ENCODE results near the gene TIE1.

Gene TIE1

GRCh38 chr1:43293896-43294760 is 6.7 kb upstream of the TIE1 start:
- no peak for DNase-seq

DNA sequence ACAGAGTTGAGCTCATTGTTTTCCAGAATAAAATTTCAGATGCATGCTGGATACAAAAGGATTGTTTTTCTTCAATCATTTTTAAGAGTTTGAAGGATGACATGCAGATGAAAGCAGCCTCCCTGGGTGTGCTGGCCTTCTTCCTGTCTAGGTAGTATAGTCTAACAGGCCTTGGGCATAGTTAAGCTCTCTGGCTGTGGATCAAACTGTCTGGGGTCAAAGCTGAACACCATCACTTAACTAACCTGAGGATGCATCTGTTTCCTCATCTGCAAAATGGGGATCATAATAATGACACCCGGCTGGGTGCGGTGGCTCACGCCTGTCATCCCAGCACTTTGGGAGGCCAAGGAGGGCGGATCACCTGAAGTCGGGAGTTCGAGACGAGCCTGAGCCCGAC is 6.0 kb upstream of the TIE1 start:
- DNase-seq, result no peak

DNA sequence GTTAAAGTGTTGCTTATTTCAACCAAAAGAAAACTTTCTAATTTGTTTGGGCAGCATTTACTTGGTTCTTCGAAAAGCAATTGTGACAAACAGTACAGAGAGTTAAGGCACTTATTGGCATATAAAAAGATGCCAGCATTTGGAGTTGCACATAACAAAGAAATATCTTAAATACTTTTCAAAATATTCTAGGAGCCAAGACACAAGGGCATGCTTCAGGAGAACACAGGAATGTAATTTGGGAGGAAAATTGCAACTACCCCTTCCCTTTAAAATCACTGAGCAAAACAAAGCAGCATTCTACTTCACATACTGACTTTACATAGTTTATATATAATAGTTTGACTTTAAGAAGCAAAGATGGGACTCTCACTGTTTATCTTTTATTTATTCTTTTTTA is 4.6 kb upstream of the TIE1 start:
- DNase-seq, result no peak

DNA sequence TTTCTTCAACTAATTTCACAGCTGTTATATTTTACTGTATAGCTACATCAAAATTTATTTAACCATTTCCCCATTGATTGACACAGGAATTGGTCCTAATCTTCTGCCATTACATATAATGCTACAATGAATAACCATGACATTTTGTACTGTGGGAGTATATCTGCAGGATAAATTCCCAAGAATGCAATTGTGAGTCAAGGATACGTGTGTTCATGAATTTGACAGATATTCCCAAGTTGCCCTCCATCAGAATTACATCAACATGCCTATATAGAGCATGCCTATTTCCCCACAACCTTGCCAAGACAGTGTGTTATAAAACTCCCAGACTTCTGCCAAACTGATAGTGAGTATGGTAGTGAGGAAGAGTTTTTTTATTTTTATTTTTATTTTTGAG is 2.7 kb upstream of the TIE1 start:
- no peak for DNase-seq

DNA sequence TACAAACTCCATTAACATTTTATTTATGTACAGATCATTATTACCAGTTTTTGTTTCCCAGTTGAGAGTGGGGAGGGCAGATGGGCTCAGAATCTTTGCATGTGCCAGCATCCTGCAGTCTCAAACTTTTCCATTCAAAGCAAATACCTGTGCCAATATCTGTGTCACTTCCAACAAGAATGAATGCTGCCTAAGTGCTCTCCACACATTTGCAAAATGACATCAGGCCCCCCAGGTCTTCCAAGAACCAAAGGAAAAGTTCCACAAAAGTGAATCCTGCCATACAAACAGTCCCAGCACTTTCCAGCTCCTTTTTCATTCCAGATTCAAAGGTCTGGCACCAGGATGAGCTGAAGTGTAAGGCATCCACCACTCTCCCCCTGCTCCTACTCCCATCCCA is 1.7 kb upstream of the TIE1 start:
- DNase-seq, result no peak

DNA sequence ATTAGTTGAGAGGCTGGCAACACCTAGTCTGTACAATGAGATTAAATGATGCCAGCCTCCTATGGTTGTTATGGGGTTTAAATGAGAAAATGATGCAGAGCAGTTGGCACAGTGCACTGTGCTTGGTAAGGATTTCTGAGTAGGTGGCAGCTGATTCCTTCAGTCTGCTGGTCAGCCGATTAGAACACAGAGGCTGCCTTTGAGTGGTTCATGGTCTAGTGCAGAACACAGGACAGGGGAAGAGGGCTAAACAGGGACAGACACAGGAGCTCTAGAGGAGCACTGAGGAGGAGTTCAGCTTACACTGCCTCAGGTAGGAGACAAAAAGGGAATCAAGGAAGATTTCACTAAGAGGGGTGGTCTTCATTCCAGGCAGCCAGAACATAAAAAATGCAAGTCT is 1.4 kb downstream of the TIE1 start:
- DNase-seq, result no peak

DNA sequence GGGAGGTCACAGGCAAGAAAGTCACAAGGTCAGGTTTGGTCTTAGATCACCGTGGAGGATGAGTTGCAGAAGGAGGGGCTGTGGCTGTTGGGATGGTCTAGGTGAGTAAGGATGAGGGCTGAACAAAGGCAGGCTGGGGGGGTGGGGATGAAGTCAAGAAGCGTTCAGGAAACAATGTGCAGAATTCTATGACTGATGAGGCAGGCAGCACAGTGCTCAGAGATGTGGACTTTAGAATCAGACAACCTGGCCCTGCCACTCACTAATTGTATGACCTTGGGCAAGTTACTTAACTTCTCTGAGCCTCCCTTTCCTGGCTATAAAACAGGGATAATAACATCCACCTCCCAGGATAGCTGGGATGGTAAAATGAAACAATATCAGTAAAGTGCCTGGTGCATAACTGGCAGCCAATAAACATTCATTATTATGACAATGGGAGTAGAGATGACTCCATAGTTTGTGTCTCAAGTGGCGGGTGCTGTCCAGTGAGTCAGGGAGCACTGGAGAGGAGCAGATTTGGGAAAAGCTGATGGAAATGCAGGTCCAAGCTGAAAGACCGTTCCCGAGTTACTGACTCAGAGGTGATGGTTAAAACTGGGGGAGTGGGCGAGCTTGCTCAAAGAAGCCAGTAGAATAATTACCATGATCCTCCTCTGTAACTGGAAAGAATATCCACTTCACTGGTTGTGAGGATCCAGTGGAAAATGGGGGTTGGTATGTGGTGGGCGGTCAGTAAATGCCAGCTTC is 2.1 kb downstream of the TIE1 start:
- no peak for DNase-seq

- no peak for DNase-seq
Measured at GRCh38 chr1:43303471-43304313, 2.9 kb downstream of the TIE1 start.

DNA sequence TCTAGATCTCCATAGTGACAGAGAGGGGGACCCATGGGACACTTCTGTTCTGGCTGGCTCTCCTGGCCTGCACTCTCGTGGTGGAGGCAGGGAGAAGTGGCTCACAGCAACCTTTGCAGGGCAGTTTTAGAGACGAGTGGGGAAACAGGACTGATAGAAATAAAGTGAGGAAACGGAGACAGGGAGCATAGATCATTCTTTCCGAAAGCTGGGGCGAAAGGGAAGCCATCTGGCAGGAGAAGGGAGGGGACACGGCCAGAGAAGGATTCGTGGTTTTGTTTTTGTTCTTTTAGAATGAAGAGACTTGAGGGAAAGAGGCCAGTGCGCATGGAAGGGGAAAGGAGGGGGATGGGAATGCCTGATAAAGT is 3.5 kb downstream of the TIE1 start:
- DNase-seq, result no peak

DNA sequence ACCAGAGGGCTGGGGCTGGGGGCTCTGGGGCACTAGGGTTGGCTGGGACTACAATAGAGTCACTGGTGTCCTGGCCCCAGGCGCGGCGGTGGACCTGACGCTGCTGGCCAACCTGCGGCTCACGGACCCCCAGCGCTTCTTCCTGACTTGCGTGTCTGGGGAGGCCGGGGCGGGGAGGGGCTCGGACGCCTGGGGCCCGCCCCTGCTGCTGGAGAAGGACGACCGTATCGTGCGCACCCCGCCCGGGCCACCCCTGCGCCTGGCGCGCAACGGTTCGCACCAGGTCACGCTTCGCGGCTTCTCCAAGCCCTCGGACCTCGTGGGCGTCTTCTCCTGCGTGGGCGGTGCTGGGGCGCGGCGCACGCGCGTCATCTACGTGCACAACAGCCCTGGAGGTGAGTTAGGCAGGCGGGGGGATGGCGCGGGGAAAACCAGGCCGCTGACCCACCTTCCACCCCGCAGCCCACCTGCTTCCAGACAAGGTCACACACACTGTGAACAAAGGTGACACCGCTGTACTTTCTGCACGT is 4.1 kb downstream of the TIE1 start:
- no peak for DNase-seq

GRCh38 chr1:43305461-43305860 is 4.7 kb downstream of the TIE1 start:
- no peak for DNase-seq

GRCh38 chr1:43305926-43306687 is 5.3 kb downstream of the TIE1 start:
- no peak for DNase-seq

- no peak for DNase-seq
Measured at GRCh38 chr1:43306688-43307457, 6.1 kb downstream of the TIE1 start.

- DNase-seq, result no peak
Measured at GRCh38 chr1:43307458-43308158, 6.8 kb downstream of the TIE1 start.

DNA sequence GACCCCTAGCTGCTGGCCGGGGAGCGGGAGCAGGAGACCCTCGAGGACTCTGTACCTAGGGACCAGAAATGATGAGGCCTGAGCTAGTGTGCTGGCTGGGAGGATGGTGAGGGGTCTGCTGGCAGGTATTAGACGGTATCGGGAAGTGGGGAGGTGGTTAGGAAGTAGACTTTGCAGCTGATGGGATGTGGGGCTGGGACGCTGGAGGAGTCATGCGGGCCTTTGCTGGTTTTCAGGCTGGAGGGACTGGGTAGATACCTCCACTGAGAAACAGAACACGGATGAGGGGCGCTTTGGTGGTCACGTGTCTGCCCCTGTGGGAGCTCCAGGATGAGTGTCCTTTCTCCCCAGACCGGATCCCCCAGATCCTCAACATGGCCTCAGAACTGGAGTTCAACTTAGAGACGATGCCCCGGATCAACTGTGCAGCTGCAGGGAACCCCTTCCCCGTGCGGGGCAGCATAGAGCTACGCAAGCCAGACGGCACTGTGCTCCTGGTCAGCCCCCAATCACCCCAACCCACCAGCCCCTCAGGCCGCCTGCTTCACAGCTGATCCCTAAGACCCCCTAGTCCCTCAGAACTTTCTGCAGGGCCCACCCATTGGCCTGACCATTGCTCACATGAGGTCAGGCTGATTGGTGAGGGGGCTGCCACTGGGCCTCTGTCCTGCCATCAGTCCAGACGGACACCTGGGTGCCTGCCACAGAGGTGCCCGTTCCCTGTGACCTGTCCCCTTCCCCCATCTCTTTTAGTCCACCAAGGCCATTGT is 8.0 kb downstream of the TIE1 start:
- DNase-seq, result no peak

GRCh38 chr1:43309405-43310025 is 8.7 kb downstream of the TIE1 start:
- no peak for DNase-seq

- no peak for DNase-seq
Measured at GRCh38 chr1:43311521-43311920, 10.7 kb downstream of the TIE1 start.

GRCh38 chr1:43312212-43312623 is 11.4 kb downstream of the TIE1 start:
- no peak for DNase-seq

DNA sequence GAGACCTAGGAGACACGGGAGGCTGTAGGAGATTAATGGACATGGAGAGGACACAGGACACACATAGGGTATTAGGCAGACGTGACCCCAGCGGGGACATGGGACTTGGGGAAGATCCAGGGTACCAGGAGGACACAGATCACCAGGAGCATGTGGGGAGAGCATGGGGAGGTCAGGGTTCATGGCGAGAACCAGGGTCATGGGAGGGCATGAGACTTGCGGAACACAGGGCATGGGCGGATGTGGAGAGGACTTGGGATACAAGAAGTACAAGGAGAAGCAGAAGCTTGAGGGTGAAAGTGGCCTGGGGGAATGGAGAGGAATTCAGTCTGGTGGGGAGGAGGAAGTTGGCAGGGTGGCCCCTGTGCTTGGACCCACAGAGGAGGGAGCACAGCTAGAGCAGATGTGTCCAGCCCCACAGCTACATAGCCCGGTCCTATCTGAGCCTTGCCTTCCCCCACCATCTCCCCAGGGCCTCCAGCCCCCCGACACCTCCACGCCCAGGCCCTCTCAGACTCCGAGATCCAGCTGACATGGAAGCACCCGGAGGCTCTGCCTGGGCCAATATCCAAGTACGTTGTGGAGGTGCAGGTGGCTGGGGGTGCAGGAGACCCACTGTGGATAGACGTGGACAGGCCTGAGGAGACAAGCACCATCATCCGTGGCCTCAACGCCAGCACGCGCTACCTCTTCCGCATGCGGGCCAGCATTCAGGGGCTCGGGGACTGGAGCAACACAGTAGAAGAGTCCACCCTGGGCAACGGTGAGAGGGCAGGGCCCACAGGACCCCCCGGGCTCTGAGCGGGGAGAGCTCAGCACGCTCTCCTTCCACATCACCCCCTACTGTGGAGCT is 12.1 kb downstream of the TIE1 start:
- no peak for DNase-seq
